ENCODE results near the gene SLC41A3.

Gene SLC41A3

GRCh38 chr3:126083913-126084767 lies at the start of gene SLC41A3:
Gene SLC41A3, minus strand, starts transcription at chr3:126084124. Its CDS starts 15,905 bp downstream, at chr3:126068219.
- DNase-seq (ENCODE audit: low read depth in 2 of 3, low spot score in 2 of 3): peak; percentile 69 to 82 (median 76)

- no peak for DNase-seq (ENCODE audit: low read depth in 2 of 3, low spot score in 2 of 3)
Observed at GRCh38 chr3:126133606-126134005, 49.7 kb upstream of the SLC41A3 start.

GRCh38 chr3:126132751-126133511 lies 49.0 kb upstream of the SLC41A3 start:
- DNase-seq (ENCODE audit: low read depth in 2 of 3, low spot score in 2 of 3): no peak

- DNase-seq (ENCODE audit: low read depth in 2 of 3, low spot score in 2 of 3): no peak
Observed at GRCh38 chr3:126131881-126132750, 48.2 kb upstream of the SLC41A3 start.

GRCh38 chr3:126130981-126131745 lies 47.2 kb upstream of the SLC41A3 start:
- no peak for DNase-seq (ENCODE audit: low read depth in 2 of 3, low spot score in 2 of 3)

- no peak for DNase-seq (ENCODE audit: low read depth in 2 of 3, low spot score in 2 of 3)
Observed at GRCh38 chr3:126130081-126130855, 46.3 kb upstream of the SLC41A3 start.

- no peak for DNase-seq (ENCODE audit: low read depth in 2 of 3, low spot score in 2 of 3)
Observed at GRCh38 chr3:126129398-126129891, 45.5 kb upstream of the SLC41A3 start.

GRCh38 chr3:126128504-126129397 lies 44.8 kb upstream of the SLC41A3 start:
- no peak for DNase-seq (ENCODE audit: low read depth in 2 of 3, low spot score in 2 of 3)

- no peak for DNase-seq (ENCODE audit: low read depth in 2 of 3, low spot score in 2 of 3)
Observed at GRCh38 chr3:126127904-126128303, 44.0 kb upstream of the SLC41A3 start.

GRCh38 chr3:126127452-126127851 lies 43.5 kb upstream of the SLC41A3 start:
- DNase-seq (ENCODE audit: low read depth in 2 of 3, low spot score in 2 of 3): no peak

GRCh38 chr3:126126811-126127431 lies 43.0 kb upstream of the SLC41A3 start:
- no peak for DNase-seq (ENCODE audit: low read depth in 2 of 3, low spot score in 2 of 3)

GRCh38 chr3:126126286-126126685 lies 42.4 kb upstream of the SLC41A3 start:
- DNase-seq (ENCODE audit: low read depth in 2 of 3, low spot score in 2 of 3): no peak

- DNase-seq (ENCODE audit: low read depth in 2 of 3, low spot score in 2 of 3): no peak
Observed at GRCh38 chr3:126125781-126126251, 41.9 kb upstream of the SLC41A3 start.

GRCh38 chr3:126125341-126125740 lies 41.4 kb upstream of the SLC41A3 start:
- DNase-seq (ENCODE audit: low read depth in 2 of 3, low spot score in 2 of 3): no peak

- no peak for DNase-seq (ENCODE audit: low read depth in 2 of 3, low spot score in 2 of 3)
Observed at GRCh38 chr3:126124896-126125295, 41.0 kb upstream of the SLC41A3 start.

- DNase-seq (ENCODE audit: low read depth in 2 of 3, low spot score in 2 of 3): no peak
Observed at GRCh38 chr3:126124148-126124868, 40.4 kb upstream of the SLC41A3 start.

- DNase-seq (ENCODE audit: low read depth in 2 of 3, low spot score in 2 of 3): no peak
Observed at GRCh38 chr3:126121632-126122031, 37.7 kb upstream of the SLC41A3 start.

All from activated CD8-positive, alpha-beta memory T cell treated with anti-CD3 and anti-CD28 coated beads for 48 hours (primary cell).